Fibroblast of lung (primary cell): ENCODE results near the gene CIDEB.

Source experiments
- CTCF ChIP-seq, 2 donors: IDR thresholded peaks in 1 of 2; conservative IDR thresholded peaks in 1 of 2; 1 replicate in 1 of 2; 2 replicates in 1 of 2; pipeline ENCODE4 v1.5.1; 2011 to 2012; ENCODE audit warnings: low read length in 2 of 2, control low read depth in 1 of 2, inconsistent platforms in 1 of 2, low read depth in 1 of 2, mild to moderate bottlenecking in 1 of 2
- EZH2 ChIP-seq: IDR thresholded peaks from 2 replicates; pipeline ENCODE4 v1.5.1; 2012; ENCODE audit warnings: low read length, control low read depth, mild to moderate bottlenecking; ENCODE audit errors: missing control alignments

GRCh38 chr14:24351517-24351916 lies 43.7 kb upstream of the CIDEB start:
- peak in 1 of 2 donors; percentile 21 for TF ChIP-seq CTCF (conservative IDR thresholded peaks at IDR 0.05 in 1 of 2, IDR thresholded peaks at IDR 0.05 in 1 of 2; ENCODE audit: low read depth in 1 of 2, low read length in 2 of 2)
- no peak for TF ChIP-seq EZH2
